ENCODE results near the gene PHACTR3. TPM values are rescaled to one million over a fixed set of nuclear protein-coding genes. Genes with fewer than 3 reads are reported as not detected.

Gene PHACTR3
- total RNA-seq, 1 experiment from 2014 or later = not detected

- Mint-ChIP-seq H3K27me3 (ENCODE audit: low read depth) (peaks cover 36% of the 10 kb centered on the region), H3K4me3 (no peak overlapping the region), H3K36me3 (ENCODE audit: insufficient read depth in 1 of 3, low read depth in 3 of 3) (no peaks in the 10 kb centered on the region), H3K27ac (no peak overlapping the region), H3K4me1 (peaks cover 11 to 14% of the 10 kb centered on the region in 2 experiments), H3K9me3 (peaks cover 0 to 3% of the 10 kb centered on the region in 2 experiments; a peak in 2 of 5 replicates)
- no peaks in the 10 kb centered on the region for H3K4me1 ChIP-seq (ENCODE audit: insufficient read depth, low read length)
- no peaks in the 10 kb centered on the region for H3K9me3 ChIP-seq (ENCODE audit: control insufficient read depth, low read depth, low read length)
- DNase-seq = peak; percentile 23
- no peaks in the 10 kb centered on the region; the same call in 1 of the 2 replicates for H3K27me3 ChIP-seq (ENCODE audit: insufficient read depth, low read length)
- H2AFZ ChIP-seq (ENCODE audit: low read length) = no peak overlapping the region
- no peak overlapping the region for H4K91ac ChIP-seq (ENCODE audit: insufficient read length, low read depth, low read length)
- no peak overlapping the region for H4K8ac ChIP-seq (replicated peaks; ENCODE audit: insufficient read length, low read depth, low read length)
- H2BK20ac ChIP-seq (ENCODE audit: low read depth, low read length, poor library complexity, severe bottlenecking) = no peak overlapping the region
- no peak overlapping the region for H3K4ac ChIP-seq (ENCODE audit: low read depth, low read length)
- no peak overlapping the region for H2BK12ac ChIP-seq (ENCODE audit: insufficient read length, low read depth, low read length)
- H3K4me2 ChIP-seq (ENCODE audit: insufficient read depth, insufficient read length, low read length) = no peak overlapping the region
- H3K23ac ChIP-seq (ENCODE audit: insufficient read length, low read depth, low read length) = no peak overlapping the region
- peaks cover 1% of the 10 kb centered on the region for H3K23me2 ChIP-seq (ENCODE audit: insufficient read length, low read depth, low read length, poor library complexity, severe bottlenecking)
- H3K27ac ChIP-seq (ENCODE audit: insufficient read length, low read depth, low read length) = no peak overlapping the region
- H4K5ac ChIP-seq (ENCODE audit: insufficient read length, low read depth, low read length) = no peak overlapping the region
- no peaks in the 10 kb centered on the region for H3K79me2 ChIP-seq (ENCODE audit: insufficient read depth, low read length)
- H3K79me1 ChIP-seq (ENCODE audit: insufficient read depth, low read depth, low read length, poor library complexity, severe bottlenecking) = no peaks in the 10 kb centered on the region
- no CpG with 5 or more reads among the region's 6 CpGs for WGBS (ENCODE audit: extremely low coverage, insufficient read length, low lambda C conversion rate)
- H3K14ac ChIP-seq (ENCODE audit: insufficient read depth, low read length) = no peak overlapping the region
- no peak for TF ChIP-seq CTCF (conservative IDR thresholded peaks at IDR 0.05)
- H3K18ac ChIP-seq (ENCODE audit: insufficient read length, low read depth, low read length) = no peak overlapping the region
- no peaks in the 10 kb centered on the region for H4K20me1 ChIP-seq (ENCODE audit: control insufficient read depth, insufficient read depth, insufficient read length)
- no peak overlapping the region for H3K56ac ChIP-seq (ENCODE audit: insufficient read length, low read depth, low read length)
- no peak overlapping the region for H2BK120ac ChIP-seq (ENCODE audit: low read depth, low read length, poor library complexity, severe bottlenecking)
- H2BK5ac ChIP-seq (ENCODE audit: insufficient read length, low read length) = no peak overlapping the region
- no peak overlapping the region for H2AK5ac ChIP-seq (ENCODE audit: insufficient read length, low read length)
- no peak overlapping the region for H3K9ac ChIP-seq (ENCODE audit: extremely low read depth, insufficient read length, low read length)
- no peak overlapping the region for H2BK15ac ChIP-seq (ENCODE audit: low read depth, low read length)
- no peak overlapping the region for H3T11ph ChIP-seq (ENCODE audit: low read length)
Observed at GRCh38 chr20:59836767-59837166, 232.4 kb downstream of the PHACTR3 start.

All from H9 (cell line).